ENCODE data around the gene PLXNB2.

The PLXNB2 gene

GRCh38 chr22:50310949-50311444 lies 3.6 kb upstream of the PLXNB2 start:
- no peak for DNase-seq

DNA sequence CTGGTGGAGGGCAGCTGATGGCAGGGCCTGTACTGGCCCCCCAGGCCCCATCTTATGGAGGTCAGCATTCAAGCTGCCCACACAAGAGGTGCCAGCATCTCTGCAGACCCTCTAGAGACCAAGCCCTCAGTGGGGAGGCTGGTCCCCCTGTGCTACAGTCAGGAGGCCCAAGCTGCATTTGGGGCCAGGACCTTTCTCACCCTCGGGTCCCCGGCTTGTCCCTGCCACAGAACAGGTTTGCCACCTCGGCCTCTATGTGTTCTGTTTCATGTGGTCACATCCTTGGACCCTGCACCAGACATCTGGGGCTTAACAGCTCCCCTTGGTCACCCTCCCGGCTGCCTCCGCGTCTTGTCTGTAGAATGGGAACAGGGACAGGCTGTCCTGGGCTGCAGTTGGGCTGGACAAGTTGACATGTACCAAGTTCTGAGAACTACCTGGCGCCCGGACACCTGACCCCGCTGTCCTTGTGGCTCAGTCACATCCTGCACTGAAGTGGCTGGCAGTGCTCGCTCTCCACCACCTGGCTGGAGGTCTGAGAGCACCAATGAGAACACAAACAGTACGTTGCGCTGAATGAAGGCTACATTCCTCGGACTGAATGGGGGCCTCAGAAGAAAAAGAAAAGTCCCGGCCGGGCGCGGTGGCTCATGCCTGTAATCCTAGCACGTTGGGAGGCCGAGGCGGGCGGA lies 2.7 kb upstream of the PLXNB2 start:
- DNase-seq, result no peak

- no peak for DNase-seq
Measured at GRCh38 chr22:50309601-50309991, 2.1 kb upstream of the PLXNB2 start.

DNA sequence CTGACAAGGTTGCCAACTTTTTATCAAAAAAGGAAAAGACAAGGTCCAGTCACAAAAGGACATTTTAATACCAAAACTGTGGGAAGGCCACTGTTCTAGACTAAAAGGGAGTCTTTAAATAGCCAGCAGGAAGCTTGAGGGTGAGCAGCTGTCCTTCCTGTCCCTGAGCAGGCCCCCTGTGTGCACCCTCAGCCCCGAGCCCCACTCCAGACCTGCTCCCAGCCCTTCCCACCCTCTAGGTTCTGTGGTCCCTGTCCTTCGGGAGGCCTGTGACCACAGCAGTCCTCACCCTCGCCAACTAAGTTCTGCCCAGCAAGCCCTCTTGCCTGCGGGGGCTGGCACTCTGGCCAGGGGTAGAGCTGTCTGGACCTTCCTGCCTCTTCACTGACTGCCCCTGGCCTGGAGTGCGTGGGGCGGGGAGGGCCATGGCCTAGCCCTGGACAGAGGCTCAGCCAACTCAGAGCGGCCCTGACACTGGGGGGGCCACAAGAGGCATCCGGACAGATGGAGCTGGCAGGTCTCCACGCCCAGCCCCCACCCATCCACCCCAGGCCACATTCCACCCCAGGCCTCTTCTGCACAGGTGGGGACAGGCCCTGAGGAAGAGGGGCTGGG lies 1.6 kb upstream of the PLXNB2 start:
- DNase-seq, result no peak

DNA sequence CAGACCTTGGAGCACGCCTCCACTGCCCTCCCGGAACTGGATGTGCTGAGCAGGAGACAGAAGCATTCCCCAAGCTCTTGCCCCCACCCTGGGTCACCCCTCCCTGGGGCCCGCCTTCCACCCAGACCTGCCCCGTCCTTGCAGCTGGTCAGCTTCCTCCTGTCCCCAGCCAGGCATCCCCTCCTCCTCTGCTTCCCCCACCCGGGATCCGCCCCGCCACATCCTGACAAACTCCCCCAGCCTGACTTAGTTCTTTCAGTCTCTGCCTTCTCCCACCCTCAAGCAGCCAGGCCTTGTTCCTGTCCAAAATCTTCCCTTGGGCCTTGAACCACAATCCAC lies 1.1 kb upstream of the PLXNB2 start:
- peak; percentile 46 for DNase-seq

GRCh38 chr22:50307890-50308596 lies 597 bp upstream of the PLXNB2 start:
- DNase-seq, result no peak

DNA sequence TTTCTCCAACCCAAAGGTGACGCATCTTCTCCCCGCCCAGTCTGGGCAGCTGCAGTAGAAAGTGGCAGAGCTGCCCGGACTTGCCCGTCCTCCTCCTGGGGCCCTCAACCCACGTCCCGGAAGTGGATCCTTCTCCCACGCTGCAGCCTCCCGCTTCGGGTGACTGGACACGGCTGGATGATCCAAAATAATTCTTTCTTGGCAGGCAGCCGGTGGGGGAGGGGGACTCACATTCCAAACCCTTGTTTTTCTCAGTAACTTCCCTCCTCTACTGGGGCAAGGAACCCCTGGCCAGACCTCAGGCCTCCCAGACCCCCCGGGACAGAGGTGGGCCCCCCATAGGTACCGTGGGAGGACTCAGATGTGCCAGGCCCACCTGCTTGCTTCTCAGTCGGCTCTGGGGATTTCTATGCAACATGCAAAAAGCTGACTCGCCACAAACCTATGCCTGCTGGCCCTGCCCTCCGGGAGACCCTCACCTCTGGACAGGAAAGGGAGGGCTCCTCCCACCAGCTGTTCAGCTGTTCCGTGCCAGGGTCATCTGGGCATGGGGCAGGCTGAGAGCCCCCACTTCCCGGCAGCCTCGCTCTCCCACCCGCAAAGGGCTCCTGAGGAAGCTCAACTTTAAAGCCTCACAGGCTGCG lies 1.4 kb downstream of the PLXNB2 start:
- DNase-seq, result peak; percentile 92

GRCh38 chr22:50305393-50305922 lies 2.0 kb downstream of the PLXNB2 start:
- DNase-seq, result no peak

DNA sequence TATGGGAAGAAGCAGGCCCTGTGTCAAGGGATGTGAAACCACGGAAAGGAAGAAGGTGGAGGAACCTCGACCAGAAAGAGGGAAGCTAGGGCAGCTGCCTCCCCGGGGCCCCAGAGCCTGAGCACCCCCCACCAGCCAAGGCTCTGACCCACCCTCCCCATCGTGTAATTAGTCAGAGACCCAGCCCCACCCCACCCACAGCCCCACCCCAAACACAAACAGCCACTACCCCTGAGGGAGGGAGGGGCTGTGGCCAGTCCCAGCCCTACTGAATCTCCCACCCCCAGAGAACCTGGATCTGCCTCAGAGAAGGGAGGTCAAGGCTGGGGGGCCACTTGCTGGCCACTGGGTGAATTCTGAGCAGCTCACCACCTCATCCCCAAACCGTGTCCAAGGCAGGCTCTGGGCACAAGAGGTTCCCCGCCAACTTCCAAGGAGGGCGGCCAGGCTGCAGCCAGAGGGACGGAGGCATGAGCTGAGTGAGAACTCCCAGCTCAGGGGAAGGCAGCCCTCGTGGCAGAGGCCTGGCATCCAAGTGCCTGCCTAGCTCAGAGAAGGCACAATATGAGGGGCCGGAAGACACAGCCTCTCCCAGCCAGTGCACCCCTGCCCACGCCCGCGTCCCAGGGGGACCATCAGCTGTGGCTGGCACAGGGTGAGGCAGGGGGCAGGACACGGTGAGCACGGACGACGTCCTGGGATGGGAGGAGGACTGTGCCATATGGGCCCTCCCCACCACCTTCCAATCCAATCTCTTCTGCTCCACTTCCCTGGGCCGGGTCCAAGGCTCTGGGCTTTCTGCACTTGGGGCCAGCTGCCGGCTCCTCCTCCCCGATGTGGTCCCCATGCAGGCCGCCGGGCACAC lies 2.7 kb downstream of the PLXNB2 start:
- no peak for DNase-seq

DNA sequence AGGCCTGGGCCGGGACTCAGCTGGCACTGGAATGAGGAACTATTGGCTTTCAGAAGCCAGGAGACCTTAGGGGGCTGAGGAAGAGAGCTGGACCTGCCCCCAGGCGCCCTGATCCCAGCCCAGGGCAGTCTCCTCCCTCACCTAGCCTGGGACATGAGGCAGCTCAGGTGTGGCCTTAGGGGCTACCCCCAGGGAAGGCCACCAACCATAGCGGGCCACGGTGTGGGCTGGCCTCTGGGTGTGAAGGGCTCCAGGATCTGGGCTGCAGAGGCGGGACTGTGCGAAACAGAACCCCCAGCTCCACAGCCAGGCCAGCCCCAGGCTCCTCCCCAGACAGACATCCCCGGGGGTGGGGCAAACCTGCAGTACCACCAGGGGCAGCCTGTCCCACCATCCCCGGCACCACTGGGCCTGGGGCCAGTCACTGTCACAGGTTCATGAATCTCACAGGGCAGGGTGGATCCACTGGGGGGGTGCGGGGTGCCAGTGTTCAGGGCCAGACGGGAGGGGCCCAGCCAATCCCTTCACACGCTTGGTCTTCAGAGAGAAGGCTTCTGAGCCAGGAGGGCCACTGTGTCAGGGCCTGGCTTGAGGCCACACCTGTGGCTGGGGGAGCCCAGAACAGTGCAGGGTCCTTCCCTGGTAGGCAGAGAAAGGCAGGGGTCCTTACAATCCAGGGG lies 3.5 kb downstream of the PLXNB2 start:
- no peak for DNase-seq

DNA sequence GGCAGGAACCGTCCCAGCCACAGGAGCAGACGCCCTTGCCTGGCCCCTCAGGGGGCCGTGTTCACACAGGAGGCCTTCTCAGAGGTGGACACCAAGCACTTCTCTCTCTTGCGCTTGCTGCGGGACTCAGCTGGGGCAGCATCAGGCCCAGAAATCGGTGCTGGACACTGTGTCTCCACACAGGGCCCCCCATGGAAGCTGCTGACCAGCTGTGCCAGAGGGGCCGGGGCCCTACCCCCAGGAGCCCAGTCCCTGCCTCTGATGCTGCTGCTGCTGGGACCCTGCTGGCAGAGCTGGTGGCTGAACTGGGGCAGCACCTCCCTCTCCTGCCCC lies 4.0 kb downstream of the PLXNB2 start:
- no peak for DNase-seq

GRCh38 chr22:50302564-50302963 lies 4.9 kb downstream of the PLXNB2 start:
- no peak for DNase-seq

DNA sequence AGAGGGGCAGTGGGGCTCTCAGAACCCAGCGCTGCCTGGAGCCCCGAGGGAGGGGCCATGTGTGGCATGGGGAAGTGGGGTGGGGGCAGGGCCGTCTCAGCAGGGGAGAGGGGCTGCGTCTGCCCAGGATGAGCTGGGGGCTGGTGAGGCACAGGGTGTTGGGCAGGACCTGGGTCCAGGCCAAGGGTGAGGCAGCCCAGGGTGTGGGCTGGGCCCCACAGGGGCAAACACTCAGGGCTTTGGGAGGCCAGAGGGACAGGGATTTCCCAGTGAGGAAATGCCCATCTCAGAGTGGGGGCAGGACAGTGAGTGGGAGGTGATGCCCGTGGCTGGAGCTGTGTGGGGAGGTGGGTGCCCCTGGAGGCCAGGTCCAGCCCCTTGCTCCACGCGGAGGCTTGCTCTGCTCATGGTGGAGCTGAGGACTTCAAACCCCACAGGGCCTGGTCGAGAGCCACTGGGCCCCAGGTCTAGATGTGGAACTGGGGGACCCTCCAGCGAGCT lies 5.4 kb downstream of the PLXNB2 start:
- no peak for DNase-seq

GRCh38 chr22:50301581-50301991 lies 5.9 kb downstream of the PLXNB2 start:
- no peak for DNase-seq

DNA sequence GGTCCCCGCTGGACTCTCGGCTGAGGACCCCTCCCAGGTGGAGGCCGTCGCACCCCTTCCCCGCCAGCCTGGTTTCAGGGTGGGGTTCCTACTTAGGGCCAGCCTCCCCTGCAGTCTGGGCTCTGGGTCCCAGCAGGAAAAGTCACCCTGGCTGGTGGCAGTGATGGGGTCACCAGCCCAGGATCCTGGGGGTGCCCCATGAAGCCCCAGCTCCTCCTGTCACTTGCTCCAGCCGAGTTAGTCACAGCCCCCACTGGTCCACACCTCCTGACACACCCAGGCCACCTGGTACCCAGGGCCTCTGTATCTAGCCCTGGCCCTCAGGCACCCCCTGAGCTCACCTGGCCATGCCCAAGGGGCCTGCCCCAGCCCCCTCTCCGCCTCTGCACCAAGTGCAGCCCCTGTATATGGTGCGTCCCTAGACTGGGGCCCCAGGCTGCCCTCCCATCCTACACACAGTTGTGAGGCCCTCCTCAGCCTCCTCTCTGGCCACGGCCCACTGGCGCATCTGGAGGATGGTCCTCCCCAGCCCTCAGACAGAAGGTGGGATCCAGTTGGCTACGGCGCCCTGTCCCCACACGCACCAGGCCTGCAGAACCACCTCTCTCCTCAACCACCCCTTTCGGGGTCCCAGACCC lies 6.7 kb downstream of the PLXNB2 start:
- no peak for DNase-seq

- DNase-seq, result no peak
Measured at GRCh38 chr22:50299785-50300619, 7.4 kb downstream of the PLXNB2 start.

DNA sequence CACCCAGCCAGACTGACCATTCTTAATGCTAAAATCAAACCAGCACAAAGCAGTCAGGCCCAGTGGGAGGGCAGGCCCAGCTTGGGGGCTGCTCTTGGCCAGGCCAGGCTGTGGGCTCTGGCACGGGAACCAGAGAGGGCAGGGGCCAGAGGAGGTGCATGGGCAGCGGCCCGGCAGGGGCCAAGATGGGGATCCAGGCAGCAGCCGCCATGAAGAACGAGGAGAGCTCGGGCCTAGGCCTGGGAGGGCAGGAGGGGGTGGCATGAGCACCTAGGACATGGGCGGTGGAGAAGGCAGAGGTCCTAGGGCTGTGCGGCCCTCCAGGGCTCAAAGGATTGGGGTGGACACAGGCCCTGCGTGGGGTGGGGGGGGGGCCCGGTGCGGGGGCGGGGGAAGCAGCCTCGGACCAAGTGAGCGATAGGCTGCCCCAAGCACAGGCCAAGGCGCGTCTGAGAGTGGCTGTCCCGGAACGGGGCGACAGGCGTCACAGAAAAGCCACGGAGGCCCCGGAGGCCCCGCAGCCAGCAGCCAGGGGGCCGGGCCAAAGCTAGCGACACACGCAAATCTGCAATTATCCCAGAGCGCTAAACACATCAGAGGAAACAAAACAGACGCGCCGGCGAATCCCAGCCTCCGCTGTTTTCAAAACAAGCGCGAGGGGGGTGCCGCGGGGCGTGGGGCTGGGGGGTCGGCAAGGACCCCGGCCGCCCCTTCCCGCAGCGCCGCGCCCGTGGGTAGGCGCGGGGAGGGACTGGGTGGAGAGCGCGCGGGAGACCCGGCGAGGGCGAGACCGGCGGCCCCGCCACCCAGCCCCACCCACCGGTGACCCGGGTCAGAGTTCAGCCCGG lies 8.3 kb downstream of the PLXNB2 start:
- peak; percentile 25 for DNase-seq

- DNase-seq, result no peak
Measured at GRCh38 chr22:50298266-50298637, 9.2 kb downstream of the PLXNB2 start.

GRCh38 chr22:50297510-50298265 lies 9.8 kb downstream of the PLXNB2 start:
- no peak for DNase-seq
